Measurements from ENCODE around the gene ZNF770. TPM values are rescaled to one million over a fixed set of nuclear protein-coding genes. Genes with fewer than 3 reads are reported as not detected.
A peak's percentile ranks its signal among the peaks of the same experiment; 100 is the strongest.
"Not testable (repeated sequence)": the region's sequence is repeated elsewhere in the genome, so short reads cannot be mapped to it uniquely, and the experiment has no call there.

Gene ZNF770
- polyA plus RNA-seq, 1 experiment = 26.9 TPM

- POLR2A ChIA-PET = no interaction called here
- no peak for DNase-seq (ENCODE audit: low read depth, low spot score)
- H3K4me3 ChIP-seq (ENCODE audit: low read depth, low read length) = no peak overlapping the region
- no peaks in the 10 kb centered on the region for H3K9me3 ChIP-seq (ENCODE audit: control insufficient read depth, insufficient read depth, low read length)
- no peak for TF ChIP-seq CTCF (IDR thresholded peaks at IDR 0.05; ENCODE audit: low read depth, low read length)
- H3K27ac ChIP-seq (ENCODE audit: low read depth, low read length) = no peak overlapping the region
- CTCF ChIA-PET = interaction anchor here (1.2 to 1.6 kb wide), 2 partner anchors 237 to 324 kb away, joined by 3 to 4 read pairs; no protein-coding TSS in a partner anchor
- H3K27me3 ChIP-seq (ENCODE audit: control insufficient read depth, insufficient read depth, low read length) = no peaks in the 10 kb centered on the region
Observed at GRCh38 chr15:34944936-34945335, 43.2 kb downstream of the ZNF770 start.

DNA sequence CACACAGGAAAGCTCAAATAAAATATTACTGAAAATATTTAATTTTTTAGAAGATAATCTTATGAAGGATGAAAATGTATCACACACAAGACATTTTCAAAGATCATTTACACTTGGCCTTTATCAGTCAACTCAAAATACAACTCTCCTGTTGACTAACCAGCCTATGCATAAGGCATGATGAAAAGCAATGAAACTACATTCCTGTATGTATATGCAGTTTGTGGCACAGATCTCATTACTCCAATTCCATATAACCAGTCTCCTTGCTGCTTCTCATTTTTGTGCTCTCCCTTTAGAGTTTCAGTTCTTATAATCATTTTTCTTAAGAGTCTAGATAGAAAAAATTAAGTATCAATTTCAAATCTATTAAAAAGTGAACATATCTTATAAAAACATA is 44.4 kb downstream of the ZNF770 start:
- ChIA-PET POLR2A (no interaction called here), CTCF (interaction anchor here (1.2 kb wide), 1 partner anchor 322 kb away, joined by 4 read pairs; no protein-coding TSS in a partner anchor)
- Histone ChIP-seq H3K4me3 (ENCODE audit: low read depth, low read length) (no peak overlapping the region), H3K9me3 (ENCODE audit: control insufficient read depth, insufficient read depth, low read length) (no peaks in the 10 kb centered on the region), H3K27ac (ENCODE audit: low read depth, low read length) (no peak overlapping the region), H3K27me3 (ENCODE audit: control insufficient read depth, insufficient read depth, low read length) (no peaks in the 10 kb centered on the region)
- no peak for DNase-seq (ENCODE audit: low read depth, low spot score)
- no peak for TF ChIP-seq CTCF (IDR thresholded peaks at IDR 0.05; ENCODE audit: low read depth, low read length)

GRCh38 chr15:34943264-34943663 is 44.8 kb downstream of the ZNF770 start:
- POLR2A ChIA-PET; DNase-seq (ENCODE audit: low read depth, low spot score); CTCF ChIA-PET: not testable (repeated sequence)

DNA sequence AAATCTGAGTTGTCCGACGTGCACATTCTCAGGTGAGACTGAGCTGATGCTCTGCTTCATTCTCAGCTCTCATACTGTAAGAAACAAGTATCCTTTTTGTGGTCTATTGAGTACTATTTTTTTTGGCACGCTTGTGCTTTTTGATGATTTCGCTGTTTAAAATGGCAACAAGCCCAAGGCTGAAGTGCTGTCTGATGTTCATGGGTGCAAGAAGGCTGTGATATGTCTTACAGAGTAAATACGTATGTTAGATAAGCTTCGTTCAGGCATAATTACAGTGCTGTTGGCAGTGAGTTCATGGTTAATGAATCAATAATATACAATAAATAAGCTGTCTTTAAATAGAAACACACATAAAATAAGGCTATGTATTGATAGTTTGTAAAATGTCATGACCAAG is 45.7 kb downstream of the ZNF770 start:
- DNase-seq (ENCODE audit: low read depth, low spot score) = peak; percentile 24
- H3K4me3 ChIP-seq (ENCODE audit: low read depth, low read length) = no peak overlapping the region
- no peaks in the 10 kb centered on the region for H3K9me3 ChIP-seq (ENCODE audit: control insufficient read depth, insufficient read depth, low read length)
- no peaks in the 10 kb centered on the region for H3K27me3 ChIP-seq (ENCODE audit: control insufficient read depth, insufficient read depth, low read length)
- ChIA-PET POLR2A (no interaction called here), CTCF (interaction anchor here (0.9 to 1.0 kb wide), 2 partner anchors 27 to 321 kb away, joined by 3 to 5 read pairs; partner anchors contain the start of gene AQR)
- TF ChIP-seq CTCF (IDR thresholded peaks at IDR 0.05; ENCODE audit: low read depth, low read length) = no peak
- no peak overlapping the region for H3K27ac ChIP-seq (ENCODE audit: low read depth, low read length)

More at GRCh38 chr15:34943264-34943663, 44.8 kb downstream of the ZNF770 start:
- H3K9me3 ChIP-seq (ENCODE audit: control insufficient read depth, insufficient read depth, low read length); H3K4me3 ChIP-seq (ENCODE audit: low read depth, low read length); H3K27me3 ChIP-seq (ENCODE audit: control insufficient read depth, insufficient read depth, low read length); H3K27ac ChIP-seq (ENCODE audit: low read depth, low read length): not testable (repeated sequence)

GRCh38 chr15:34941831-34942230 is 46.3 kb downstream of the ZNF770 start:
- ChIA-PET POLR2A (no interaction called here), CTCF (interaction anchor here (0.9 to 1.3 kb wide), 3 partner anchors 27 to 320 kb away, joined by 3 to 5 read pairs (median 4); partner anchors contain the start of gene AQR)
- Histone ChIP-seq H3K27ac (ENCODE audit: low read depth, low read length) (no peak overlapping the region), H3K27me3 (ENCODE audit: control insufficient read depth, insufficient read depth, low read length) (no peaks in the 10 kb centered on the region), H3K4me3 (ENCODE audit: low read depth, low read length) (no peak overlapping the region), H3K9me3 (ENCODE audit: control insufficient read depth, insufficient read depth, low read length) (no peaks in the 10 kb centered on the region)
- no peak for TF ChIP-seq CTCF (IDR thresholded peaks at IDR 0.05; ENCODE audit: low read depth, low read length)
- no peak for DNase-seq (ENCODE audit: low read depth, low spot score)

All from AG04450 (cell line).